Right cardiac atrium (tissue), 5 donors: ENCODE data around the gene C4BPB. TPM values are rescaled to one million over a fixed set of nuclear protein-coding genes. Genes with fewer than 3 reads are reported as not detected.
A peak's percentile ranks its signal among the peaks of the same experiment; 100 is the strongest.
"Not testable (repeated sequence)": the region's sequence is repeated elsewhere in the genome, so short reads cannot be mapped to it uniquely, and the experiment has no call there.

Experiments used
- ATAC-seq, 2 donors: fragments of 200-7000 bp; cut with Tn5 transposase; one replicate each; pipeline versions ENCODE4 v1.8.0 to v1.9.1; 2020; ENCODE audit warnings: moderate library complexity in 2 of 2, mild to moderate bottlenecking in 1 of 2
- DNase-seq, 3 donors: peaks; one replicate each; pipeline ENCODE4 v3.0.0-alpha.2; 2020
- H3K27ac ChIP-seq: one replicate; pipeline ENCODE4 v1.5.1; 2013; ENCODE audit warnings: mild to moderate bottlenecking, low read length, control low read depth, moderate library complexity
- H3K27me3 ChIP-seq: one replicate; pipeline ENCODE4 v1.6.1; 2013; ENCODE audit not compliant: control insufficient read depth, insufficient read depth
- H3K4me1 ChIP-seq: one replicate; pipeline ENCODE4 v1.6.1; 2013; ENCODE audit warnings: low read length; ENCODE audit not compliant: control insufficient read depth, insufficient read depth
- H3K4me3 ChIP-seq: one replicate; pipeline ENCODE4 v1.5.1; 2013; ENCODE audit warnings: low read length, control low read depth
- H3K9me3 ChIP-seq: one replicate; pipeline ENCODE4 v1.6.1; 2013; ENCODE audit warnings: low read length; ENCODE audit not compliant: control insufficient read depth
- WGBS: extraction: QIAGEN DNeasy Blood & Tissue Kit; methylation state at CpG from one replicate; pipeline ENCODE4 v1.1.7; 2013; 5-methylcytosine and 5-hydroxymethylcytosine counted together
- intact Hi-C, 4 donors: fragments of 100-400 bp; cut with DNase I; formaldehyde crosslinking; loops; one replicate each; pipeline versions ENCODE4 v1.11.0 to v1.14.0; 2022 to 2023
- long read RNA-seq, 4 donors: library from polyadenylated mRNA; unstranded; transcript quantifications; one replicate each; pipeline ENCODE4 v2.0.0, GENCODE V29; 2020 to 2021
- polyA plus RNA-seq: library from polyadenylated mRNA; stranded (reverse); fragments of 200-250 nt; gene quantifications from one replicate; pipeline ENCODE4 v1.2.3, GENCODE V29; 2013
- total RNA-seq, 4 donors: library from RNA; stranded (reverse); fragmentation: NEBNext Ultra II Directional; extraction: Animal tissue kit (Norgen Biotek cat#: 25700); gene quantifications; one replicate each; pipeline ENCODE4 v1.2.1, GENCODE V29; 2021
- donor health status: healthy with polysubstance abuse.
- donor health status: DM: no; HTN: yes; CAD: no.
- donor health status: DM: no; HTN: no; CAD: no.
- donor health status: DM: no; HTN: yes; CAD: no; lungs with severe emphysema.
- donor health status: DM: yes; HTN: yes; CAD: no.

Gene C4BPB, protein sequence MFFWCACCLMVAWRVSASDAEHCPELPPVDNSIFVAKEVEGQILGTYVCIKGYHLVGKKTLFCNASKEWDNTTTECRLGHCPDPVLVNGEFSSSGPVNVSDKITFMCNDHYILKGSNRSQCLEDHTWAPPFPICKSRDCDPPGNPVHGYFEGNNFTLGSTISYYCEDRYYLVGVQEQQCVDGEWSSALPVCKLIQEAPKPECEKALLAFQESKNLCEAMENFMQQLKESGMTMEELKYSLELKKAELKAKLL
- total RNA-seq = under 1 TPM in 1 of 4 donors, not detected in 3; 0.43 TPM
- polyA plus RNA-seq = 0.05 TPM
- long read RNA-seq, donor 1 = 0 reads
- long read RNA-seq, donor 2 = 0 reads
- long read RNA-seq, donor 3 = 0 reads
- long read RNA-seq, donor 4 = 0 reads

DNA sequence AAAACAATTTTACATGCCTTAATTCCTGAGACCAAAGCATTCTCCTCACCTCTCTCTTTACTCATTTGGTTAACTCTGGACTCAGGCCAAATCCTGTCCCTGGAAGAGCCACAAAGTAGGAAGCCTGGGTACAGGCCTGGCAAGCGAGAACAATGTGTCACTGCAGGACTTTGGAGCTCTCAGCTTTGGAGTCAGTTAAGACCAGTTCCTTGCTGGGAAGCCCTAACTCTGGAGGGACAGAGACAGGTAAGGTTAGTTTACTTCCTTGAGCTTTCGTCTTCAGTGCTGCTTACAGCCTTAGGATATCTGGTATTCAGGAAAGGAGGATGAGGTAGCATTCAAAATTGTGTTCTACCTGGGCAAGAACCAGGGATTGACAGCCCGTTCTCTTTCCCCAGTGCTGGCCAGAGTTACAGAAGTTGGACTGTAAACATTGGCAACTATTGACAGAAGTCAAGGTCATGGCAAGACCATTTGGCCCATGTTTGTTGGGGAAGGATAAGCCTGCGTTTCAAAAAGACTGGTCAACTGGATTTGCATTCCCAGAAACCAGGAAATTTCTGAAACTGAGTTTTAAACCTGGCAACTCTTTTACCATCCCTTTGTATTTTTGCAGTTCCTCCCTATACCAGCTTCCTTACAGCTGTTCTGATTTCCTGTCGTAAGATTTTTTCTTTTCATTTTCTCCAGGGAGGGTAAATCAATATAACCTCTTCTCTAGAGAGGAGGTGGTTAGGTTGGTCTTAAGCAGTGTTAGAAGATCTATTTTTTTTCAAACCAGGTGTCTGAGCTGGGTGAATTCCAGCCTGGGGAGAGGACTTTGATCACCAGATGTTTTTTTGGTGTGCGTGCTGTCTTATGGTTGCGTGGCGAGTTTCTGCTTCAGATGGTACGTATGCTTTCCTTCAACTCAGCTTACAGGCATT lies at the start of gene C4BPB:
C4BPB (plus strand) TSS at position 160 of the 926 bp plus-strand sequence; CDS start at position 832, 672 bp downstream.
- H3K4me3 ChIP-seq = no peak within 1 kb of the TSS
- no peak within 1 kb of the TSS for H3K27ac ChIP-seq
- H3K4me1 ChIP-seq = no peaks in the 10 kb centered on the region
- no peaks in the 10 kb centered on the region for H3K9me3 ChIP-seq
- ATAC-seq (peak; percentile 28 to 61), DNase-seq (no peak)
- 86% methylated on average over 9 of the region's 9 CpGs for WGBS
- H3K27me3 ChIP-seq = no peaks in the 10 kb centered on the region
- intact Hi-C loops = loop anchor here in 2 of 4 donors (5.0 kb wide), 2 partner anchors 318 to 413 kb away; no protein-coding TSS in a partner anchor

DNA sequence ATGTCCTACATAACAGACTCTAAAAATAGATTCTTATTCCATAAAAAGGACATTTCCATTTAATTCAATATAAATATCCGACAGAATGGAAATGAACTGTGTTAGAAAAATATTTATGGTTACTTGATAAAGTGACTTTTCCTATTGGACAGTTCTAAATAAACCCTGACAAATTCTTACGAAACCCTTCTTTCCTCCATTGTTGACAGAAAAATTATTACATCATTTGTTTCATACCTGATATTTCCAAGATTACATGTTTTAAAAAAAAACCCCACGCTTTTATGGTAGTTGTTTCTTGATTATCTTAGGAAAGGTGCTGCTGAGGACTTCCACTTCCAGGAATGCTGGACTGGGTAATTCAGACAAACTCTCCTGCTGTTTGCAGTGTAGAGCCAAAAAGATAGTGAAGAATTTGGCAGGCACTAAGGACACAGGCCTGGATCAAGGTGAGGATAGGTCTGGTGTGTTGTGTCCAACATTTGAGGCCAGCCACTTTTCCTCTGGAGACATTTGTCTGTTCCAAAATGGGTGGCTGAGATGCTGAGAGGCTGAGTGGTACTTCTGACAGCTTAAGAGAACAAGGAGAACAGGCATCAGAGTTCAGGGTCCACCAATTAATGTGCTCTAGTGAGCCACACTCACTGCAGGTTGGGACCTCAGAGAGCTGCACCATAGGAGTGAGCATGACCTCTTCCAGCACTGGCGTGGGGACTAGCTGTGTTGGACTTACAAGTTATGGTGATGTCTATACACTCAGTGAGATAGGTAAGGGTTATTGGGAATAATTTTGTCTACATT lies 49.1 kb upstream of the C4BPB start:
- Histone ChIP-seq H3K4me1 (no peaks in the 10 kb centered on the region), H3K9me3 (no peaks in the 10 kb centered on the region), H3K4me3 (no peak overlapping the region), H3K27me3 (no peaks in the 10 kb centered on the region), H3K27ac (no peak overlapping the region)
- 57% methylated on average over 4 of the region's 4 CpGs for WGBS
- DNase-seq = no peak
- ATAC-seq = peak; percentile 34 to 77
- intact Hi-C loops = no loop called here

DNA sequence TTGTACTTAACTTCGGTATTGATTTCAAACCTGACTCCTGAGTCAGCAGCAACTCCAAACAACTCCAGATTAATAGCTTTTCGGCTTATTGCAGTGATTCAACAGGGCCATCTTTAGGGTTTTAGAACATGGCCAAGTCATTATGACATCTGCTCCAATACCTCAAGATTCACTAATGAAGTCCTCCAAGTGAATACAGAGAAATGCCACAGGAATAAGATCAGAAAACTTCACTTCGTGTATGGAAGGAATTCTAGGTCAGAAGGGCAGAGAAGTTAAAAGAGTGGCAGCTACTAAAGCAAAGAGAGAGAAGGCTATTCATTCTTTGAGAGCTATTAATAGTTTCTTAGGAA lies 48.5 kb upstream of the C4BPB start:
- DNase-seq (no peak), ATAC-seq (no peak)
- Histone ChIP-seq H3K4me1 (no peaks in the 10 kb centered on the region), H3K27ac (no peak overlapping the region), H3K27me3 (no peaks in the 10 kb centered on the region), H3K4me3 (no peak overlapping the region), H3K9me3 (no peaks in the 10 kb centered on the region)
- WGBS = 66% methylated on average over 3 of the region's 3 CpGs
- intact Hi-C loops = no loop called here

DNA sequence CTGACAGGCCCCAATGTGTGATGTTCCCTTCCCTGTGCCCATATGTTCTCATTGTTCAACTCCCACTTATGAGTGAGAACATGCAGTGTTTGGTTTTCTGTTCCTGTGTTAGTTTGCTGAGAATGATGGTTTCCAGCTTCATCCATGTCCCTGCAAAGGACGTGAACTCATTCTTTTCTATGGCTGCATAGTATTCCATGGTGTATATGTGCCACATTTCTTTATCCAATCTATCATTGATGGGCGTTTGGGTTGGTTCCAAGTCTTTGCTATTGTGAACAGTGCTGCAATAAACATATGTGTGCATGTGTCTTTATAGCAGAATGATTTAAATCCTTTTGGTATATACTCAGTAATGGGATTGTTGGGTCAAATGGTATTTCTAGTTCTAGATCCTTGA lies 47.3 kb upstream of the C4BPB start:
- H3K4me1 ChIP-seq, H3K27ac ChIP-seq, H3K4me3 ChIP-seq, intact Hi-C loops, H3K9me3 ChIP-seq, H3K27me3 ChIP-seq, DNase-seq, ATAC-seq: not testable (repeated sequence)
- 91% methylated on average over 2 of the region's 2 CpGs for WGBS

DNA sequence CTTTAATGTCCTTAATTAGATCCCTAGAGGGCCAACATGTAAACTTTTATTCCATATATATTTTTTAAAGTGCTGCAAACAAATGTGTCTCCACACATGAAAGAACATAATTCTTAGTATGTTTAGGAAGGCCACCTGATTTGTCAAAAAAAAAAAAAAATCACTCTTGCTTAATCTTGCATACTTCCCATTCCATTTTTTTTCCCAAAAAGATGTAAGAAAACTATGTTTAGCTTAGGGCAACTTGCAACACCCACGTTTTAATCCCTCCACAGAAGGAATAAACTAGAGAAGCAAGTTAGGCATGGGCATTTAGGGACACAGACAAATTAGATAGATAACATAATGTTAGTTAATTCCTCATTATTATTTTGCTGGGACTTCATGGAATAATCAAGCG lies 43.2 kb upstream of the C4BPB start:
- ATAC-seq (no peak), DNase-seq (no peak)
- H3K4me3 ChIP-seq = no peak overlapping the region
- 75% methylated on average over 2 of the region's 2 CpGs for WGBS
- H3K27ac ChIP-seq = no peak overlapping the region
- no peaks in the 10 kb centered on the region for H3K4me1 ChIP-seq
- intact Hi-C loops = no loop called here
- no peaks in the 10 kb centered on the region for H3K9me3 ChIP-seq
- H3K27me3 ChIP-seq = no peaks in the 10 kb centered on the region

DNA sequence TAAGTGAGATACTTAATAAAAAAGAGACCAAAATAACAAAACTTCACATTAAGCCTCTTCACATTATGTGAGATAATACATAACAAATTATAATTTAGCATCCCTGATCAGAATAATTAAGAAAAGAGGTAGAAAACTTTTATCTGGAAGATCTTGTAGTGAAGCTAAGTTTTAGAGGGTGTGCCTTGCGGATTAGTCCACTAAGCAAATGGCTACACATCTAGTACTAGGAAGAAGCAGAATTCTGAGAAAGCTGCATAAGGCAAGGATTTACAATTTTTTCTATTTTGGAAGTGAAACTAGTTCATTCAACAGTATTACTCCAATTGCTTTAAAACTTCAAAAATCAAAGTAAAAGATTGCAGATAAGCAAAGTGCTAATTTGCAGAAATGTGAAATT lies 41.2 kb upstream of the C4BPB start:
- WGBS = 86% methylated on average over 1 of the region's 1 CpG
- no peak for DNase-seq
- no peak overlapping the region for H3K27ac ChIP-seq
- H3K9me3 ChIP-seq = no peaks in the 10 kb centered on the region
- no peaks in the 10 kb centered on the region for H3K4me1 ChIP-seq
- intact Hi-C loops = no loop called here
- no peak for ATAC-seq
- H3K27me3 ChIP-seq = no peaks in the 10 kb centered on the region
- H3K4me3 ChIP-seq = no peak overlapping the region

DNA sequence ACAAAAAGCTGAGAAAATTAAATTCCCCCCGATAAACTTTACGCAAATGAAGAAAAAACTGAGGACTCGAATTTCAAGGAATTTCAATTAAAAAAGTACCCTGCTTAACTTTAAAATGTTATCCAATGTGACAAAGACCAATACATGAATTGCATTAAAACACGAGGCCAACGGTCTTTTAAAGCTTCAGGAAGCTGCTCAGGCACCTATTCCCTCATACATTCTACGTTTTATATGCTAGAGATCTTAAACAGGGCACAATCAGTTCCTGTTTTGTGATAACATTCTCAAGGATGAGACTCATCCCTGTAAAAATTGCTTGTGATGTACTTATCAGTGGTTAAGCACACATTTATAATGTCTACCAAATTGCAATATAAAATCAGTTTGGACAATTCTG lies 40.6 kb upstream of the C4BPB start:
- Histone ChIP-seq H3K4me1 (no peaks in the 10 kb centered on the region), H3K27me3 (no peaks in the 10 kb centered on the region), H3K9me3 (no peaks in the 10 kb centered on the region), H3K27ac (no peak overlapping the region), H3K4me3 (no peak overlapping the region)
- ATAC-seq = no peak
- DNase-seq = no peak
- intact Hi-C loops = no loop called here
- 73% methylated on average over 6 of the region's 6 CpGs for WGBS

DNA sequence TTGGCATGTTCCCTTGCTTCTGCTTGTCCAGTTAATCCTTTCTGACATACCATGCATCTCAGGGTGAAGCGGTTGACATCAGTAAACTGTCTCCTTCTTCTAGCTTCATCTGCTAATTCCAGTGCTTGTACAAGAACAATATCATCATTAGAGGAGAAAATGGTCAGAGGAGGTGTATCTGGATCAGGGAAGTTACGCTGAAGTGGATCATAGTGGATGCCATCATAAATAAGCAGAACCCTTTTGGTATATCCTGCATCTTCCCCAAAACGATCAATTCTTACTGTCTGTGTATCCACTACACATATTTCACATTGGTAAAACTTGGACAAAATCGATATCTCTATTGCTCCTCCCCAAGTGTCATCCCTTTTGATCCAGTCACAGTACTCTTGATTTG lies 39.6 kb upstream of the C4BPB start:
- intact Hi-C loops = no loop called here

DNA sequence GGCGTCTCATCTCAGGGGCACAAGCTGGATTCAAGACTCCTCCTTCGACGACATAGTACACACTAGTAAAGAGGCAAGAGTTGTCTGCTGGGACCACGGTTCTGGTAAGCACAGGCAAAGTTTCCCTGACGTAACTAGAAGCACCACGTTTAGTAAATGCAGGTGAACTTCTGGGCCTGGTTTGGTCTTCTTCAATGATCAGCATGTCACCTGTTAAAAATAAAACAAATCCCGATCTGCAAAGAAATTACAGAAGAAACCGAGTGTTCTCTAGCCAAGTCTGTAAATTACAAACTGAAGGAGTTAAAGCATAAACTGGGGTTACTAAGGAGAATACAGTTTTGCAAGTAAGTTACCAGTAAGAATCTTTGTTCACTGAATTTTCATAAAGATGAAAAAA lies 39.1 kb upstream of the C4BPB start:
- ATAC-seq = no peak
- H3K27me3 ChIP-seq = no peaks in the 10 kb centered on the region
- H3K27ac ChIP-seq = no peak overlapping the region
- H3K9me3 ChIP-seq = no peaks in the 10 kb centered on the region
- DNase-seq = no peak
- H3K4me1 ChIP-seq = no peaks in the 10 kb centered on the region
- WGBS = 59% methylated on average over 8 of the region's 8 CpGs
- peak overlapping the region; percentile 93 for H3K4me3 ChIP-seq
- intact Hi-C loops = no loop called here

More for the DNA sequence above, 39.6 kb upstream of the C4BPB start:
- no peak for ATAC-seq
- Histone ChIP-seq H3K4me3 (no peak overlapping the region), H3K27me3 (no peaks in the 10 kb centered on the region), H3K4me1 (no peaks in the 10 kb centered on the region), H3K27ac (no peak overlapping the region), H3K9me3 (no peaks in the 10 kb centered on the region)
- 89% methylated on average over 4 of the region's 4 CpGs for WGBS
- DNase-seq = no peak

DNA sequence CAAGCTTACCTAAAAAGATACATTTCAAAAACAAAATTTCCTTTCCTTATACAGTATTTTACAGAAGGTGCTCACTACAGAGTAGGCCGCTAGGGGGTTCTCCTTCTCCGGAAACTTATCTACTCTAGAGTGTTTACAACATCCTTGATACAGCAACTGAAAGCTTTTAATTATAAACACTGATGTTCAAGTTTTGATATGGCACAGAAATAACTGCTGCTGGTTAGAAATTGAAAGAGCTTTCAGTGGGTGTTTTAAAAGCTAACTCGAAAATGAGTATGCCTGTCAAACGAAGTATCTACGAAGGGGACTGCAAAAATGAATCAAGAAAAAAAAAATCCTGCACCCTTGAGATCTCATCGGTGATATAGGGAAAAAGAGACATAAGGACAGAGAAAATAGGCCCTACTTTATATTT lies 38.7 kb upstream of the C4BPB start:
- ATAC-seq (peak; percentile 36 to 41), DNase-seq (no peak)
- intact Hi-C loops = no loop called here
- Histone ChIP-seq H3K27ac (no peak overlapping the region), H3K9me3 (no peaks in the 10 kb centered on the region), H3K4me1 (no peaks in the 10 kb centered on the region), H3K27me3 (no peaks in the 10 kb centered on the region), H3K4me3 (peak overlapping the region; percentile 93)
- under 1% methylated on average over 6 of the region's 6 CpGs for WGBS
